ENCODE data around the gene BORCS6. TPM values are rescaled to one million over a fixed set of nuclear protein-coding genes. Genes with fewer than 3 reads are reported as not detected.

BORCS6 gene
- total RNA-seq, 1 experiment from 2014 or later, result 9.3 TPM

GRCh38 chr17:8159459-8160223 lies 30.3 kb downstream of the BORCS6 start:
- DNase-seq (ENCODE audit: low read depth, low spot score) (no peak), ATAC-seq (no peak)
- Histone ChIP-seq H3K4me1 (ENCODE audit: control insufficient read depth, insufficient read depth, low read length) (peaks cover 34% of the 10 kb centered on the region), H3K4me3 (ENCODE audit: low read depth in 2 of 2, low read length in 2 of 2) (no peak overlapping the region), H3K27me3 (ENCODE audit: control insufficient read depth, insufficient read depth, low read length) (no peaks in the 10 kb centered on the region), H3K36me3 (ENCODE audit: control insufficient read depth, insufficient read depth, low read length) (no peaks in the 10 kb centered on the region; the same call in none of the 2 replicates), H3K9me3 (ENCODE audit: control insufficient read depth, insufficient read depth, low read depth, low read length) (no peaks in the 10 kb centered on the region), H3K27ac (ENCODE audit: low read length) (no peak overlapping the region; the same call in 1 of the 2 replicates)
- in situ Hi-C loops (cut with HindIII; ENCODE audit: low pct_unique_long_range_greater_than_20kb, low sequenced_read_pairs), result no loop called here
- ChIA-PET CTCF (no interaction called here), POLR2A (no interaction called here)
- intact Hi-C loops (cut with micrococcal nuclease; ENCODE audit: unreplicated experiment), result no loop called here
- TF ChIP-seq REST (IDR thresholded peaks at IDR 0.05; ENCODE audit: insufficient read depth in 1 of 2, low read depth in 2 of 2, low read length in 1 of 2) (no peak), CTCF (IDR thresholded peaks at IDR 0.05) (no peak), SIN3A (IDR thresholded peaks at IDR 0.05; ENCODE audit: borderline replicate concordance, insufficient read depth, low read depth, low read length) (no peak), TCF7L2 (IDR thresholded peaks at IDR 0.05; ENCODE audit: low read depth, low read length) (no peak), POLR2AphosphoS5 (IDR thresholded peaks at IDR 0.05; ENCODE audit: low read depth, low read length) (no peak)
- BruUV-seq (replicated peaks), result no TSS peak

- Histone ChIP-seq H3K27me3 (ENCODE audit: control insufficient read depth, insufficient read depth, low read length) (no peaks in the 10 kb centered on the region), H3K9me3 (ENCODE audit: control insufficient read depth, insufficient read depth, low read depth, low read length) (no peaks in the 10 kb centered on the region), H3K27ac (ENCODE audit: low read length) (no peak overlapping the region), H3K4me1 (ENCODE audit: control insufficient read depth, insufficient read depth, low read length) (peaks cover 31% of the 10 kb centered on the region), H3K36me3 (ENCODE audit: control insufficient read depth, insufficient read depth, low read length) (no peaks in the 10 kb centered on the region; the same call in none of the 2 replicates), H3K4me3 (ENCODE audit: low read depth in 2 of 2, low read length in 2 of 2) (no peak overlapping the region)
- DNase-seq (ENCODE audit: low read depth, low spot score) (no peak), ATAC-seq (no peak)
- CTCF ChIA-PET, result no interaction called here
- intact Hi-C loops (cut with micrococcal nuclease; ENCODE audit: unreplicated experiment), result no loop called here
- no TSS peak for BruUV-seq (replicated peaks)
- POLR2A ChIA-PET, result no interaction called here
- in situ Hi-C loops (cut with HindIII; ENCODE audit: low pct_unique_long_range_greater_than_20kb, low sequenced_read_pairs), result no loop called here
- TF ChIP-seq POLR2AphosphoS5 (IDR thresholded peaks at IDR 0.05; ENCODE audit: low read depth, low read length) (no peak), SIN3A (IDR thresholded peaks at IDR 0.05; ENCODE audit: borderline replicate concordance, insufficient read depth, low read depth, low read length) (no peak), CTCF (IDR thresholded peaks at IDR 0.05) (no peak; the same call in 1 of the 2 replicates), TCF7L2 (IDR thresholded peaks at IDR 0.05; ENCODE audit: low read depth, low read length) (no peak), REST (IDR thresholded peaks at IDR 0.05; ENCODE audit: insufficient read depth in 1 of 2, low read depth in 2 of 2, low read length in 1 of 2) (no peak)
Measured at GRCh38 chr17:8159032-8159400, 31.0 kb downstream of the BORCS6 start.

Data from Panc1 (cell line).